Measurements from ENCODE around the gene PALM.

PALM gene

GRCh38 chr19:685454-685931 is 23.2 kb upstream of the PALM start:
- Mint-ChIP-seq H3K9me3 (no peaks in the 10 kb centered on the region), H3K27ac (no peak overlapping the region), H3K4me3 (no peak overlapping the region), H3K27me3 (ENCODE audit: low read depth) (no peaks in the 10 kb centered on the region), H3K4me1 (no peaks in the 10 kb centered on the region), H3K36me3 (ENCODE audit: low read depth) (no peaks in the 10 kb centered on the region)
- TF ChIP-seq, protein P1, sequence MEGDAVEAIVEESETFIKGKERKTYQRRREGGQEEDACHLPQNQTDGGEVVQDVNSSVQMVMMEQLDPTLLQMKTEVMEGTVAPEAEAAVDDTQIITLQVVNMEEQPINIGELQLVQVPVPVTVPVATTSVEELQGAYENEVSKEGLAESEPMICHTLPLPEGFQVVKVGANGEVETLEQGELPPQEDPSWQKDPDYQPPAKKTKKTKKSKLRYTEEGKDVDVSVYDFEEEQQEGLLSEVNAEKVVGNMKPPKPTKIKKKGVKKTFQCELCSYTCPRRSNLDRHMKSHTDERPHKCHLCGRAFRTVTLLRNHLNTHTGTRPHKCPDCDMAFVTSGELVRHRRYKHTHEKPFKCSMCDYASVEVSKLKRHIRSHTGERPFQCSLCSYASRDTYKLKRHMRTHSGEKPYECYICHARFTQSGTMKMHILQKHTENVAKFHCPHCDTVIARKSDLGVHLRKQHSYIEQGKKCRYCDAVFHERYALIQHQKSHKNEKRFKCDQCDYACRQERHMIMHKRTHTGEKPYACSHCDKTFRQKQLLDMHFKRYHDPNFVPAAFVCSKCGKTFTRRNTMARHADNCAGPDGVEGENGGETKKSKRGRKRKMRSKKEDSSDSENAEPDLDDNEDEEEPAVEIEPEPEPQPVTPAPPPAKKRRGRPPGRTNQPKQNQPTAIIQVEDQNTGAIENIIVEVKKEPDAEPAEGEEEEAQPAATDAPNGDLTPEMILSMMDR (IDR thresholded peaks at IDR 0.05; ENCODE audit: unreplicated experiment in 3 of 3): no peak

DNA sequence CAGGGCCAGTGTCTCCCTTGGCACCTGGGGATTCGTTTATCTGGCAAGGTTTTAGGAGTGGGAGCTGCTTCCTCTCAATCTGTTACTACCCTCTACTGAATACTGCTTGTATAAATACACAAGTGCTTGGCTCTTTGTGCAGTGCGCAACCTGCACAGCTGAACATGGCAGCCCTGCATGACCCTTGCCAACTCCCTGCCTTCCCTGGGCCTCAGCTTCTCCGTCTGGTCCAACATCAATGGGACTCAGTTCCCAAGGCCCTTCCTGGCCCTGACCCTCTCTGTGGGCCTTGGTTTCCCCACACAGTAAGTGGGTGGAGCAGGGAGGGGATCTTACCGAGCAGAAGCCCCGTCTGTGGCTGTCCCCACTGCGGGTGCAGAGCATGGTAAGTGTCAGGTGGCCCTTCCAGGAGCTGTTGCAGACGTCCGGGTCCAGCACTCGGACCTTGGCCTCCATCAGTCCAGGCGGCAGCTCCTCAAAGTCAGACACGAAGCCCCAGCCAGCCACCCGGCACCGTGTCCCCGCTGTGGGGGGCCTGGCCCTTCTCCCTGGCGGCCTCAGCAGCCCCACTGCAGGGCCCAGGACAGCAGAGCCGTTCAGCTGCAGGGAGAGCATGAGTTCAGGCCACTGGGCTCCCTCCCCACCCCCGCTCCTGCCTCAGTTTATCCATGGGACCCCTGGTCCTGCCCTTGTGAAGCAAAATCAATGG is 22.0 kb upstream of the PALM start:
- Mint-ChIP-seq H3K27ac (no peak overlapping the region), H3K4me3 (no peak overlapping the region), H3K9me3 (no peaks in the 10 kb centered on the region), H3K4me1 (no peaks in the 10 kb centered on the region), H3K27me3 (ENCODE audit: low read depth) (no peaks in the 10 kb centered on the region), H3K36me3 (ENCODE audit: low read depth) (no peaks in the 10 kb centered on the region)
- TF ChIP-seq, protein P1 (IDR thresholded peaks at IDR 0.05; ENCODE audit: unreplicated experiment in 3 of 3): no peak

DNA sequence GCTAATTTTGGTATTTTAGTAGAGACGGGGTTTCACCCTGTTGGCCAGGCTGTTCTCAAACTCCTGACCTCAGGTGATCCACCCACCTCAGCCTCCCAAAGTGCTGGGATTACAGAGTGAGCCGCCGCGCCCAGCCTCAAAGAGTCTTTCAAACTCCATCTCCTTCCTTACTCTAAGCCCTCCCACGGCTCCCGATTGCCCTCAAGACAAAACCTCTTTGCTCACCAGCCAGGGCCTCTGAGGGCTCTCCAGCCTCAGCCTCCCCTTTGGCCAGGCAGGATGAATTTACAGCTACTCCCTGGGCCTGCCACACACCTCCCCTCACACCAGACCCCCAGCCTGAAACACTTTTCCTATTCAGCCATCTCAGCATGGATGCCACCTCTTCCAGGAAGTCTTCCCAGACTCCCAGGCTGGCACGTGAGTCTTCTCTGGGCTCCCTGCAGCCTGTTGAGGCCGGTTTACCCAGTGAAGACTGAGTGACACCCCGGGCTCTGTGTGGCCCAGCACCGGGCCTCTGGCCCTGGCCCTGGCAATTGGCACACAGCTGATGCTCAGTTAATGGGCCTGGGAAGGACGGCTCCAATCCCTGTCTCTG is 21.1 kb upstream of the PALM start:
- TF ChIP-seq, protein P1 (IDR thresholded peaks at IDR 0.05; ENCODE audit: unreplicated experiment in 3 of 3): no peak
- no peak overlapping the region for H3K4me3 Mint-ChIP-seq
- H3K9me3 Mint-ChIP-seq: no peaks in the 10 kb centered on the region
- no peaks in the 10 kb centered on the region for H3K4me1 Mint-ChIP-seq
- no peaks in the 10 kb centered on the region for H3K27me3 Mint-ChIP-seq (ENCODE audit: low read depth)
- H3K36me3 Mint-ChIP-seq (ENCODE audit: low read depth): no peaks in the 10 kb centered on the region
- H3K27ac Mint-ChIP-seq: no peak overlapping the region

GRCh38 chr19:688214-688613 is 20.5 kb upstream of the PALM start:
- no peak overlapping the region for H3K4me3 Mint-ChIP-seq
- no peaks in the 10 kb centered on the region for H3K36me3 Mint-ChIP-seq (ENCODE audit: low read depth)
- H3K4me1 Mint-ChIP-seq: no peaks in the 10 kb centered on the region

GRCh38 chr19:688992-689391 is 19.7 kb upstream of the PALM start:
- no peaks in the 10 kb centered on the region for H3K4me1 Mint-ChIP-seq
- H3K27ac Mint-ChIP-seq: no peak overlapping the region
- H3K9me3 Mint-ChIP-seq: no peaks in the 10 kb centered on the region
- H3K4me3 Mint-ChIP-seq: no peak overlapping the region
- H3K27me3 Mint-ChIP-seq (ENCODE audit: low read depth): no peaks in the 10 kb centered on the region
- no peaks in the 10 kb centered on the region for H3K36me3 Mint-ChIP-seq (ENCODE audit: low read depth)
- TF ChIP-seq, protein P1 (IDR thresholded peaks at IDR 0.05; ENCODE audit: unreplicated experiment in 3 of 3): no peak

More at GRCh38 chr19:688214-688613, 20.5 kb upstream of the PALM start:
- TF ChIP-seq, protein P1 (IDR thresholded peaks at IDR 0.05; ENCODE audit: unreplicated experiment in 3 of 3): no peak
- no peak overlapping the region for H3K27ac Mint-ChIP-seq
- H3K9me3 Mint-ChIP-seq: no peaks in the 10 kb centered on the region
- H3K27me3 Mint-ChIP-seq (ENCODE audit: low read depth): no peaks in the 10 kb centered on the region

GRCh38 chr19:690203-690602 is 18.5 kb upstream of the PALM start:
- TF ChIP-seq, protein P1 (IDR thresholded peaks at IDR 0.05; ENCODE audit: unreplicated experiment in 3 of 3): no peak

More at GRCh38 chr19:690203-690602, 18.5 kb upstream of the PALM start:
- Mint-ChIP-seq H3K4me3 (no peak overlapping the region), H3K27ac (no peak overlapping the region), H3K36me3 (ENCODE audit: low read depth) (no peaks in the 10 kb centered on the region), H3K27me3 (ENCODE audit: low read depth) (peaks cover 6% of the 10 kb centered on the region), H3K4me1 (no peaks in the 10 kb centered on the region), H3K9me3 (no peaks in the 10 kb centered on the region)

Measured in nephron (organoid).